Pulmonary artery endothelial cell (primary cell): Measurements from ENCODE around the gene DPYSL4. TPM values are rescaled to one million over a fixed set of nuclear protein-coding genes. Genes with fewer than 3 reads are reported as not detected.

Source experiments
- DNase-seq: peaks from one replicate; pipeline ENCODE4 v3.0.0-alpha.2; 2011; ENCODE audit warnings: low read depth, low spot score
- total RNA-seq: library from RNA; depleted of rRNA; stranded (reverse); fragments of >200 nt; gene quantifications from 2 replicates; pipeline ENCODE4 v1.2.3, GENCODE V29; 2014

DPYSL4 gene
- 10.5 and 14.1 TPM in 2 replicates for total RNA-seq

DNA sequence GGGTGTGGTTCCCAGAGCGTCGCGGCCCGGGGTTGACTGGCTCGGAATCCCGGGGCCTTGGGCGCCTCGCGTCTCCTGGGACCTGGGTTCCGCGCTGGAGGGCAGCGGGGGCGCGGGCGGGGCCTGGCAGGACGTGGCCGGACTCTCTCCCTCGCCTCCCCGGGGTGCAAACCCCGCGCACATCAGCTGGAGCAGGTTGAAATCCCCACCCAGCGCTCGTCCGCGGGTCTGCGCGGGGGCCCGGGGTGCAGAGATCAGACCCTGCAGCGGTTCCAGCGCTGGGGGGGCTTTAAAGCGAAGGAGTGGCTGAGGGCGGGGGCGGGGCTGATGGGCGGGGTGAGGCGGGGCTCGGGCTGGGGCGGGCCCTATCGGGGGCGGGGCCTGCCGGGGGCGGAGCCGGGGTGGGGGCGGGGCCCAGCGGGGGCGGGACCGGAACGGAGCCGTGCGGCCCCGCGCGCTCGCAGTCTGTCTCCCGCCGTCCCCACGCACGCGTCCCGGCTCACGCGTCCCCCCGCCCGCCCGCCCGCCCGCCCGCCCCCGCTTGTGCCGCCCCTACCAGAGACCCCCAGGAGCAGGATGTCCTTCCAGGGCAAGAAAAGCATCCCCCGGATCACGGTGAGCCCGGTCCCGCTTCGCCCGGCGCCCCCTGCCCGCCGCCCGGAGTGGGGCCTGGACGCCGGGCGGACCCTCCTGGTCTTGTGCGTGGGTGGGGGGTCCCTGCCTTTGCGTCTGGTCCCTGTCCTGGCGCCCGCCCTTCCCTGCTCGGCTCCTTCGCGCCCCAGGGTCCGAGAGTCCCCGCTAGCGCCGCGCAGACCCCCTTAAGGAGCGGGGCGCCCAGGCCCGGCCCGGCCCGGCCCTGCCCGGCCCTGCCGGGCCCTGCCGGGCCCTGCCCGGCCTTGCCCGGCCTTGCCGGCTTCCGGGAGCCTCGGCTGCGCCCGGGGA lies at the start of gene DPYSL4:
Gene DPYSL4 (plus strand): TSS at position 461 of the 942 bp plus-strand sequence. CDS start 116 bp downstream, at position 577.
- no peak for DNase-seq

GRCh38 chr10:132137111-132138072 lies 49.4 kb upstream of the DPYSL4 start:
- no peak for DNase-seq

GRCh38 chr10:132138133-132138532 lies 48.6 kb upstream of the DPYSL4 start:
- DNase-seq = no peak

GRCh38 chr10:132138596-132138995 lies 48.2 kb upstream of the DPYSL4 start:
- DNase-seq = no peak

GRCh38 chr10:132139526-132139925 lies 47.2 kb upstream of the DPYSL4 start:
- DNase-seq = no peak

DNA sequence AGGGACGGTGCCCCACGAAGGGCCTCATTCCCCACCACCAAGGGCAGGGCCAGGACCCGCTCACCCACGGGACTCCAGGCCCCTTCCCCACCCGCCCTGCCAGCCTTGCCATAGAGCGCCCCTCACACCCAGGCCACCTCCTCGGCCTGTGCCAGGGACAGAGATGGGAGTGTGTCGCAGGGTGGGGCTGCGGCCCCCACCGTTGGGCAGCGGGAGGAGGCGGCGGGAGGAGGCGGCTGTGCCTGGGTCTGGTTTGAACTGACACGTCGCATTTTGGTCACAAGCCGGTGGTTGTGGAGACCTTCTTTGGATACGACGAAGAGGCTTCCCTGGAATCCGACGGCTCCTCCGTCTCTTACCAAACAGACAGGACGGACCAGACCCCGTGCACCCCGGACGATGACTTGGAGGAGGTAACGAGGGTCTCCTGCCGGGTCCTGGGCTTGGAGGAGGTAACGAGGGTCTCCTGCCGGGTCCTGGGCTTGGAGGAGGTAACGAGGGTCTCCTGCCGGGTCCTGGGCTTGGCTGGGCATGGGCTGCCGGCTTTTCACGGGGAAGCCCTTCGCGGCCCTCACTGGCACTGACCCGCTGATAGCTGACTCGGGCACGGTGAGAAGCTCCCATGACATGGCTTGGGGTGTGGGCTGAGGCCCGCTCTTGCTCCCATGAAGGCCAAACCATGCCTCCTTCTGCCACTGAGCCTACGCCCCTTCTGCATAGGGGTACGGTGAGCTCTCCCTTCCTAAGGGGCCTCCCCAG lies 46.4 kb upstream of the DPYSL4 start:
- DNase-seq = no peak

GRCh38 chr10:132141076-132141475 lies 45.7 kb upstream of the DPYSL4 start:
- DNase-seq = no peak

DNA sequence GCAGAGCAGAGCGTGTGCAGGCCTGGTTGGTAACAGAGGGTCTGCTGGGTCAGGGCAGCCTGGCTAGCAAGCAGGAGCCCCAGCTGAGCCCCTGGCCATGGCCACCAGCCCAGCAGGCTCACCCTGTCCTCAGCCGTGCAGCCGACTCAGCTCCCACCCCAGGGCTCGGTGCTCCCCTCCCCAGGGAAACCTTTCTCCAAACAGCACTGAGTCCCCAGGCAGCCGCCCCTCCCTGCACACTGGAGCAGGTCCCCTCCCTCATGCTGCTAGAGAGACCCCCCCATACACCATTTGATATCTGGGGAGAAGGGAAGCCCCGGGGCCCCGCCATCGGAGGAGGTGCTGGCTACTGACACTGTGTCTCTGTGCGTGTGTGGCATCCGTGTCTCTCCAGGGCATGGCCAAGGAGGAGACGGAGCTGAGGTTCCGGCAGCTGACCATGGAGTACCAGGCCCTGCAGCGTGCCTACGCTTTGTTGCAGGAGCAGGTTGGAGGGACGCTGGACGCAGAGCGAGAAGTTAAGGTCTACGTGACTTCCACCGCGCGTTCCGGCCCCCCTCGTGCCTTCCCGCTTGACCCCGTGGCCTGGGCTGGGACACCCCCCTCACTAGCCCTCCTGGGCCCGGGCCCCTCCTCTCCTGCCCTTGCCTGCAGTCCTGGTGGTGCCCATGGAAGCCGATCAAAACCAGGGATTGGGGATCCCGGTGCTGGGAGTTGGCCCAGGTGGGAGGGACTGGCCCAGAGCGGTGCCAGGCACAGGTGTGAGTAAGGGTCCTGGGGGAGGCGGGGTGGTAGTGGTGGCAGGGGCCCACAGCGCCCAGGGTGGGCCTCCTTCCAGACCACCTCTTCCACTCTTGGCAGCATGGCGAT lies 45.0 kb upstream of the DPYSL4 start:
- no peak for DNase-seq

GRCh38 chr10:132142396-132143161 lies 44.2 kb upstream of the DPYSL4 start:
- DNase-seq = no peak

GRCh38 chr10:132143162-132143561 lies 43.6 kb upstream of the DPYSL4 start:
- no peak for DNase-seq

DNA sequence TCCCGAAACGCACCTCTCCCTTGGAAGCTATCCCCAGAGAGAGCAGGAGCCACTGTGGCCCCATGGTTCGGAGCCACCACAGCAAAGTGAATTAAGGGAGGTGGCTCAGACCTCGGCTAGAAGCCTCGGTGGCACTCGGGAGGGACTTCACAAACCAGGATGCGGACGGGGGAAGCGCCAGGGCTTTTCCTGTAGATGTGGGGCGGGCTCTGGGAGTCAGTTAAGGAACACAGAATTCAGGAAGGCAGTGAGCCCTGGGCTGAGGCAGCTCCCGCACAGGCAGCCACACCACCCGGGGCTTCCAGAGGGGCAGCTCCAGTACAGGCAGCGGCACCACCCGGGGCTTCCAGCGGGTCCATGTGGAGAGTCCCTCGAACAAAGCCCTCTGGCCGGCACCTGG lies 42.7 kb upstream of the DPYSL4 start:
- DNase-seq = no peak

DNA sequence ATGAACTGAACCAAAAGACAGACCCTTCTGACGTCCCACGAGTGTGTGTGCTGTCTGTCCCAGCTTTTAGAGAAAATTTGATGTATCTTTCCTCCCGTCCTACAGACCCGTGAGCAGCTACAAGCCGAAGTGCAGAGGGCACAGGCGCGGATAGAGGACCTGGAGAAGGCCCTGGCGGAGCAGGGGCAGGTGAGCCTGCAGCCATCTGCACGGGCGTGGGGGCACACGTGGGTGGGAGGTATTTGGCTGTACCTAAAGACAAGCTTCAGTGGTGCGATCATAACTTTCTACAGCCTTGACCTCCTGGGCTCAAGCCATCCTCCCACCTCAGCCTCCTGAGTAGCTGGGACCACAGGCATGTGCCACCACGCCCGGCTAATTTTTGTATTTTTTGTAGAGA lies 41.7 kb upstream of the DPYSL4 start:
- no peak for DNase-seq

- DNase-seq = no peak
These were observed 41.1 kb upstream of the DPYSL4 start for GRCh38 chr10:132145521-132146185.

GRCh38 chr10:132146271-132146671 lies 40.5 kb upstream of the DPYSL4 start:
- DNase-seq = no peak

GRCh38 chr10:132146941-132147915 lies 39.5 kb upstream of the DPYSL4 start:
- no peak for DNase-seq

- no peak for DNase-seq
These were observed 38.2 kb upstream of the DPYSL4 start for GRCh38 chr10:132148261-132149251.
